Measurements from ENCODE around the gene XXYLT1.

- no peak for TF ChIP-seq POLR2A (IDR thresholded peaks at IDR 0.05)
- TF ChIP-seq POLR2AphosphoS5 (IDR thresholded peaks at IDR 0.05) = no peak
Measured at GRCh38 chr3:195245531-195245951, 25.4 kb downstream of the XXYLT1 start.
